GM06990 (cell line): Measurements from ENCODE around the gene SRPK1.

ENCODE experiments used
- DNase-seq: peaks from one replicate; pipeline ENCODE4 v3.0.0-alpha.2; 2011; ENCODE audit not compliant: insufficient read length; ENCODE audit errors: extremely low read depth
- H3K27me3 ChIP-seq: replicated peaks from 2 replicates; pipeline ENCODE4 v1.6.0; 2011; ENCODE audit warnings: low read length; ENCODE audit not compliant: control insufficient read depth, insufficient read depth
- H3K36me3 ChIP-seq: 2 replicates; pipeline ENCODE4 v1.5.1; 2011; ENCODE audit warnings: low read length; ENCODE audit not compliant: control insufficient read depth, insufficient read depth
- H3K4me3 ChIP-seq: replicated peaks from 2 replicates; pipeline ENCODE4 v1.5.1; 2011; ENCODE audit warnings: low read depth, mild to moderate bottlenecking, control low read depth, low read length
- CTCF ChIP-seq: IDR thresholded peaks from 2 replicates; pipeline ENCODE4 v1.5.1; 2011; ENCODE audit warnings: low read length, control low read depth, mild to moderate bottlenecking, inconsistent platforms; ENCODE audit not compliant: insufficient read depth, poor library complexity, severe bottlenecking

The SRPK1 gene

GRCh38 chr6:35926509-35927215, 5.8 kb upstream of the SRPK1 start:
- H3K27me3 ChIP-seq: no peaks in the 10 kb centered on the region
- H3K36me3 ChIP-seq: no peaks in the 10 kb centered on the region
- no peak for TF ChIP-seq CTCF
- DNase-seq: no peak
- no peak overlapping the region for H3K4me3 ChIP-seq

- no peak for DNase-seq
- no peak for TF ChIP-seq CTCF
These were observed 5.1 kb upstream of the SRPK1 start for GRCh38 chr6:35925961-35926360.

GRCh38 chr6:35924146-35924545, 3.2 kb upstream of the SRPK1 start:
- H3K27me3 ChIP-seq: no peaks in the 10 kb centered on the region
- DNase-seq: no peak
- H3K36me3 ChIP-seq: no peaks in the 10 kb centered on the region
- TF ChIP-seq CTCF: no peak
- H3K4me3 ChIP-seq: no peak overlapping the region

More at GRCh38 chr6:35925961-35926360, 5.1 kb upstream of the SRPK1 start:
- Histone ChIP-seq H3K36me3 (no peaks in the 10 kb centered on the region), H3K4me3 (no peak overlapping the region), H3K27me3 (no peaks in the 10 kb centered on the region)

- no peaks in the 10 kb centered on the region for H3K36me3 ChIP-seq
- TF ChIP-seq CTCF: no peak
- peak overlapping the region; percentile 78 for H3K4me3 ChIP-seq
- no peak for DNase-seq
- H3K27me3 ChIP-seq: no peaks in the 10 kb centered on the region
These were observed 1.2 kb upstream of the SRPK1 start for GRCh38 chr6:35922139-35922554.

GRCh38 chr6:35919827-35920751, 809 bp downstream of the SRPK1 start:
- DNase-seq: peak; percentile 49
- Histone ChIP-seq H3K36me3 (no peaks in the 10 kb centered on the region), H3K27me3 (no peaks in the 10 kb centered on the region), H3K4me3 (peak overlapping the region; percentile 78)
- no peak for TF ChIP-seq CTCF
